GM21619 (cell line): ENCODE data around the gene DACH1.

Experiments used
- ATAC-seq: cut with Tn5 transposase; IDR thresholded peaks from one replicate; pipeline ENCODE4 v1.9.1; 2021; ENCODE audit not compliant: unreplicated experiment

DACH1 gene

GRCh38 chr13:71632206-71632605 lies 234.8 kb downstream of the DACH1 start:
- ATAC-seq: no peak

GRCh38 chr13:71629167-71629566 lies 237.8 kb downstream of the DACH1 start:
- no peak for ATAC-seq

GRCh38 chr13:71626421-71627117 lies 240.4 kb downstream of the DACH1 start:
- no peak for ATAC-seq

- ATAC-seq: no peak
Observed at GRCh38 chr13:71625694-71626093, 241.3 kb downstream of the DACH1 start.

- no peak for ATAC-seq
Observed at GRCh38 chr13:71624653-71625600, 242.1 kb downstream of the DACH1 start.

GRCh38 chr13:71621174-71622124 lies 245.6 kb downstream of the DACH1 start:
- ATAC-seq: no peak

GRCh38 chr13:71619096-71619495 lies 247.9 kb downstream of the DACH1 start:
- ATAC-seq: no peak

- no peak for ATAC-seq
Observed at GRCh38 chr13:71618159-71618558, 248.8 kb downstream of the DACH1 start.

GRCh38 chr13:71617265-71617664 lies 249.7 kb downstream of the DACH1 start:
- ATAC-seq: no peak

- ATAC-seq: no peak
Observed at GRCh38 chr13:71613066-71613745, 253.8 kb downstream of the DACH1 start.

- no peak for ATAC-seq
Observed at GRCh38 chr13:71611292-71611691, 255.7 kb downstream of the DACH1 start.

GRCh38 chr13:71610876-71611275 lies 256.1 kb downstream of the DACH1 start:
- ATAC-seq: no peak

GRCh38 chr13:71609271-71609670 lies 257.7 kb downstream of the DACH1 start:
- ATAC-seq: no peak

GRCh38 chr13:71607575-71607974 lies 259.4 kb downstream of the DACH1 start:
- ATAC-seq: no peak

- no peak for ATAC-seq
Observed at GRCh38 chr13:71606818-71607217, 260.2 kb downstream of the DACH1 start.

- ATAC-seq: no peak
Observed at GRCh38 chr13:71605744-71606143, 261.3 kb downstream of the DACH1 start.

GRCh38 chr13:71603255-71603654 lies 263.7 kb downstream of the DACH1 start:
- no peak for ATAC-seq

- ATAC-seq: no peak
Observed at GRCh38 chr13:71602344-71602743, 264.7 kb downstream of the DACH1 start.

- no peak for ATAC-seq
Observed at GRCh38 chr13:71597150-71597549, 269.9 kb downstream of the DACH1 start.

GRCh38 chr13:71596116-71596515 lies 270.9 kb downstream of the DACH1 start:
- ATAC-seq: no peak
